Limb (tissue), 2 donors: ENCODE data around the gene IFIH1.

Experiments
- DNase-seq, 2 donors: peaks; one replicate each; pipeline ENCODE4 v3.0.0-alpha.2; 2016; ENCODE audit errors: extremely low spot score in 2 of 2

IFIH1 gene

GRCh38 chr2:162312853-162313252, 5.6 kb downstream of the IFIH1 start:
- no peak for DNase-seq

- no peak for DNase-seq
Observed at GRCh38 chr2:162308747-162309503, 9.6 kb downstream of the IFIH1 start.

- DNase-seq: no peak
Observed at GRCh38 chr2:162305901-162306300, 12.6 kb downstream of the IFIH1 start.

GRCh38 chr2:162301877-162302276, 16.6 kb downstream of the IFIH1 start:
- no peak for DNase-seq

- peak; percentile 67 to 85 for DNase-seq
Observed at GRCh38 chr2:162301151-162301804, 17.2 kb downstream of the IFIH1 start.

- no peak for DNase-seq
Observed at GRCh38 chr2:162300266-162300665, 18.2 kb downstream of the IFIH1 start.

- no peak for DNase-seq
Observed at GRCh38 chr2:162298669-162299335, 19.7 kb downstream of the IFIH1 start.

- DNase-seq: peak; percentile 55 to 85
Observed at GRCh38 chr2:162297925-162298552, 20.4 kb downstream of the IFIH1 start.

- DNase-seq: no peak
Observed at GRCh38 chr2:162295009-162295408, 23.5 kb downstream of the IFIH1 start.

GRCh38 chr2:162293122-162293786, 25.2 kb downstream of the IFIH1 start:
- no peak for DNase-seq

GRCh38 chr2:162291748-162292147, 26.7 kb downstream of the IFIH1 start:
- no peak for DNase-seq

- DNase-seq: no peak
Observed at GRCh38 chr2:162282765-162283425, 35.6 kb downstream of the IFIH1 start.

GRCh38 chr2:162280654-162281053, 37.8 kb downstream of the IFIH1 start:
- no peak for DNase-seq

- DNase-seq: no peak
Observed at GRCh38 chr2:162277381-162277780, 41.1 kb downstream of the IFIH1 start.

- no peak for DNase-seq
Observed at GRCh38 chr2:162267996-162268395, 50.5 kb downstream of the IFIH1 start.

- no peak for DNase-seq
Observed at GRCh38 chr2:162267496-162267895, 51.0 kb downstream of the IFIH1 start.

GRCh38 chr2:162266460-162266760, 52.1 kb downstream of the IFIH1 start:
- DNase-seq: peak in 1 of 2 donors; percentile 49

- DNase-seq: no peak
Observed at GRCh38 chr2:162265666-162266459, 52.6 kb downstream of the IFIH1 start.

- DNase-seq: no peak
Observed at GRCh38 chr2:162261032-162261945, 57.2 kb downstream of the IFIH1 start.
